Measurements from ENCODE around the gene VPS51. TPM values are rescaled to one million over a fixed set of nuclear protein-coding genes. Genes with fewer than 3 reads are reported as not detected.

VPS51 gene
- total RNA-seq, 2 experiments from 2014 or later: 119 to 214 TPM

- peak overlapping the region; percentile 80 for H3K4me2 ChIP-seq (ENCODE audit: low read length)
Observed at GRCh38 chr11:65115361-65116082, 19.5 kb downstream of the VPS51 start.

GRCh38 chr11:65116370-65117205 lies 20.6 kb downstream of the VPS51 start:
- DNase-seq (ENCODE audit: low spot score): peak; percentile 55
- ChIA-PET CTCF (ENCODE audit: unreplicated experiment) (no interaction called here), POLR2A (interaction anchor here (0.8 to 1.8 kb wide), 5 partner anchors 13 to 146 kb away, joined by 3 to 6 read pairs (median 4); no protein-coding TSS in a partner anchor)
- Histone ChIP-seq H3K79me2 (ENCODE audit: insufficient read depth, low read depth, low read length) (peaks cover 43% of the 10 kb centered on the region), H3K9me3 (ENCODE audit: low read length) (no peaks in the 10 kb centered on the region), H3K36me3 (ENCODE audit: insufficient read depth, low read length) (peaks cover 69% of the 10 kb centered on the region), H3K4me1 (ENCODE audit: insufficient read depth, low read length, poor library complexity, severe bottlenecking) (peaks cover 70% of the 10 kb centered on the region), H3K27ac (ENCODE audit: low read depth, low read length, poor library complexity, severe bottlenecking) (peak overlapping the region; percentile 59), H3K9me2 (ENCODE audit: insufficient read depth, low read length) (no peaks in the 10 kb centered on the region), H4K20me1 (ENCODE audit: insufficient read depth, low read length) (peaks cover 17% of the 10 kb centered on the region; the same call in 1 of the 2 replicates), H2AFZ (ENCODE audit: low read length) (no peak overlapping the region), H3K4me2 (ENCODE audit: low read length) (peak overlapping the region; percentile 80), H3K4me3 (ENCODE audit: low read depth, low read length, poor library complexity, severe bottlenecking) (peak overlapping the region; percentile 81)
- intact Hi-C loops (cut with micrococcal nuclease; ENCODE audit: unreplicated experiment): loop anchor here (1.0 to 10.0 kb wide), 4 partner anchors 16 to 342 kb away; partner anchors contain the start of genes CDCA5, SF1 and ZFPL1
- TF ChIP-seq EZH2phosphoT487 (IDR thresholded peaks at IDR 0.05; ENCODE audit: borderline replicate concordance, low read depth, low read length): no peak
- TF ChIP-seq, protein P1, sequence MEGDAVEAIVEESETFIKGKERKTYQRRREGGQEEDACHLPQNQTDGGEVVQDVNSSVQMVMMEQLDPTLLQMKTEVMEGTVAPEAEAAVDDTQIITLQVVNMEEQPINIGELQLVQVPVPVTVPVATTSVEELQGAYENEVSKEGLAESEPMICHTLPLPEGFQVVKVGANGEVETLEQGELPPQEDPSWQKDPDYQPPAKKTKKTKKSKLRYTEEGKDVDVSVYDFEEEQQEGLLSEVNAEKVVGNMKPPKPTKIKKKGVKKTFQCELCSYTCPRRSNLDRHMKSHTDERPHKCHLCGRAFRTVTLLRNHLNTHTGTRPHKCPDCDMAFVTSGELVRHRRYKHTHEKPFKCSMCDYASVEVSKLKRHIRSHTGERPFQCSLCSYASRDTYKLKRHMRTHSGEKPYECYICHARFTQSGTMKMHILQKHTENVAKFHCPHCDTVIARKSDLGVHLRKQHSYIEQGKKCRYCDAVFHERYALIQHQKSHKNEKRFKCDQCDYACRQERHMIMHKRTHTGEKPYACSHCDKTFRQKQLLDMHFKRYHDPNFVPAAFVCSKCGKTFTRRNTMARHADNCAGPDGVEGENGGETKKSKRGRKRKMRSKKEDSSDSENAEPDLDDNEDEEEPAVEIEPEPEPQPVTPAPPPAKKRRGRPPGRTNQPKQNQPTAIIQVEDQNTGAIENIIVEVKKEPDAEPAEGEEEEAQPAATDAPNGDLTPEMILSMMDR (conservative IDR thresholded peaks at IDR 0.05; ENCODE audit: low read length): no peak
- no TSS peak for BruUV-seq (replicated peaks)

More at GRCh38 chr11:65115361-65116082, 19.5 kb downstream of the VPS51 start:
- DNase-seq (ENCODE audit: low spot score): no peak
- intact Hi-C loops (cut with micrococcal nuclease; ENCODE audit: unreplicated experiment): loop anchor here (10.0 kb wide), 1 partner anchor 341 kb away; the partner anchor contains the start of gene SF1
- Histone ChIP-seq H3K4me1 (ENCODE audit: insufficient read depth, low read length, poor library complexity, severe bottlenecking) (peaks cover 74% of the 10 kb centered on the region), H2AFZ (ENCODE audit: low read length) (no peak overlapping the region), H3K9me3 (ENCODE audit: low read length) (no peaks in the 10 kb centered on the region), H3K9me2 (ENCODE audit: insufficient read depth, low read length) (no peaks in the 10 kb centered on the region), H4K20me1 (ENCODE audit: insufficient read depth, low read length) (peaks cover 16% of the 10 kb centered on the region; the same call in 1 of the 2 replicates), H3K4me3 (ENCODE audit: low read depth, low read length, poor library complexity, severe bottlenecking) (peak overlapping the region; percentile 81), H3K27ac (ENCODE audit: low read depth, low read length, poor library complexity, severe bottlenecking) (no peak overlapping the region), H3K36me3 (ENCODE audit: insufficient read depth, low read length) (peaks cover 66% of the 10 kb centered on the region), H3K79me2 (ENCODE audit: insufficient read depth, low read depth, low read length) (peaks cover 32% of the 10 kb centered on the region)
- ChIA-PET CTCF (ENCODE audit: unreplicated experiment) (no interaction called here), POLR2A (interaction anchor here (1.0 to 1.5 kb wide), 2 partner anchors 15 to 16 kb away, joined by 4 to 6 read pairs; no protein-coding TSS in a partner anchor)
- TF ChIP-seq, protein P1 (conservative IDR thresholded peaks at IDR 0.05; ENCODE audit: low read length): no peak
- no peak for TF ChIP-seq EZH2phosphoT487 (IDR thresholded peaks at IDR 0.05; ENCODE audit: borderline replicate concordance, low read depth, low read length)
- TSS peak; percentile 38 for BruUV-seq (replicated peaks)

All from OCI-LY7 (cell line).